ENCODE data around the gene CLHC1.
A peak's percentile ranks its signal among the peaks of the same experiment; 100 is the strongest.
"Not testable (repeated sequence)": the region's sequence is repeated elsewhere in the genome, so short reads cannot be mapped to it uniquely, and the experiment has no call there.

Gene CLHC1
- total RNA-seq: 1.4 to 8.7 (median 4.2) reads per million in 18 experiments

- DNase-seq: peak; percentile 89 to 92
Measured at GRCh38 chr2:55232084-55232862, at the start of gene CLHC1, which contains the start of gene RPS27A. Gene CLHC1, minus strand, starts transcription at chr2:55232293. Its CDS starts 9,882 bp downstream, at chr2:55222411. Gene RPS27A, plus strand, starts transcription at chr2:55232688. Its CDS starts 137 bp downstream, at chr2:55232825.

GRCh38 chr2:55280851-55281546, 48.9 kb upstream of the CLHC1 start:
- DNase-seq: not testable (repeated sequence)

DNA sequence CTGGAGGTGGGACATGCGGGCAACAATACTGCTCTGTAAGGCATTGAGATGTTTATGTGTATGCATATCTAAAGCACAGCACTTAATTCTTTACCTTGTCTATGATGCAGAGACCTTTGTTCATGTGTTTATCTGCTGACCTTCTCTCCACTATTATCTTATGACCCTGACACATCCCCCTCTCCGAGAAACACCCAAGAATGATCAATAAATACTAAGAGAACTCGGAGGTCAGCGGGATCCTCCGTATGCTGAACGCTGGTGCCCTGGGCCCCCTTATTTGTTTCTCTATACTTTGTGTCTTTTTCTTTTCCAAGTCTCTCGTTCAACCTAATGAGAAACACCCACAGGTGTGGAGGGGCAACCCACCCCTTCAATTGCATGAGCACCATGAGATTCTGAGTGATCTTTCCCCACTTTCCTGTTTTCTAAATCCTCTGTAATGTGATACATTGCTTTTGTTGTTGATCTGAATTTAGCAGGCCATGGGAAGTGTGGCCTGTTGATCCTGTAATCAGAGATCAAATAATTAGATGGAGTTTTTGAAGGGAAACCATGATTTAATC, 47.8 kb upstream of the CLHC1 start:
- DNase-seq: not testable (repeated sequence)

DNA sequence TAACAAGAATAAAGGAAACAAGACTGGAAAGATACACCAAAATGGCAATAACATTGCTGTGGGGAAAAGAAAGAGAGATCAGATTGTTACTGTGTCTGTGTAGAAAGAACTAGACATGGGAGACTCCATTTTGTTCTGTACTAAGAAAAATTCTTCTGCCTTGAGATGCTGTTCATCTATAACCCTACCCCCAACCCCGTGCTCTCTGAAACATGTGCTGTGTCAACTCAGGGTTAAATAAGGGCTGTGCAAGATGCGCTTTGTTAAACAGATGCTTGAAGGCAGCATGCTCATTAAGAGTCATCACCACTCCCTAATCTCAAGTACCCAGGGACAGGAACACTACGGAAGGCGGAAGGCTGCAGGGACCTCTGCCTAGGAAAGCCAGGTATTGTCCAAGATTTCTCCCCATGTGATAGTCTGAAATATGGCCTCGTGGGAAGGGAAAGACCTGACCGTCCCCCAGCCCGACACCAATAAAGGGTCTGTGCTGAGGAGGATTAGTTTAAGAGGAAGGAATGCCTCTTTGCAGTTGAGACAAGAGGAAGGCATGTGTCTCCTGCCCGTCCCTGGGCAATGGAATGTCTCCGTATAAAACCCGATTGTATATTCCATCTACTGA, 47.2 kb upstream of the CLHC1 start:
- DNase-seq: not testable (repeated sequence)

DNA sequence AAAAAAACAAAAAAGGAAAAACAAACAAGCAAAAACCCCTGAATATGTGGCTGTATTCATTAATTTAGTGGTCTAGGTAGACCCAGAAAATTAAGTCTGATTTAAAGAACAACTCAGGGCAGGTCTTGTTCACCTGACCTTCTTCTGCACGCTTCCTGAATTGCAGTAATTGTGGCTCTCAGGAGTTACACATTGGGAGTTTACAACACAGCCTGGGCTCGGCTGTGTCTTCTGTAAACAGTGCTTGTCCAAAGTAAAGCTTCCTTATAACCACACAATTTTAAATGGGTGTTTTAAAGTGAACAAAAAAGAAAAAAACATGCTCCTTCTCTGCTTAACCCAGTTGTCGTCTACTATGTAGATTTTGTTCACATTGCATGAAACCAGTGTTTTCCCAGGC, 45.2 kb upstream of the CLHC1 start:
- DNase-seq: no peak

- DNase-seq: not testable (repeated sequence)
Measured at GRCh38 chr2:55274346-55274745, 42.3 kb upstream of the CLHC1 start.

DNA sequence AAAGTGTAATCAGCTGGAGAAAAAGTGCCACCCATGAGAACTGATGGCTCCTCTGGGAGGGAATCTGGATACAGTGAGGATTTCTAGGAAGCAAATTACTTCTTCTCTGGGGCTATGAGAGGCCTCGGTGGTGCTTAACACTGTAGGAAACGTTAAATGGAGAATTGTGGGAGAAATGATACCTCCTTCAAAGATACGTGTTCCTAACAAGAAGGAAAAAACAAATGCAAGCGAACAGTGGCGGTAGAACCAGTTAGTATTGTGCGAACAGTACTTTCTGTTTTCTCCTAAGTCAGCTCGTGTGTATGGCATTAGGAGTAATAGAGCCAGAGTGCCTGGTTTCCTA, 37.5 kb upstream of the CLHC1 start:
- DNase-seq: no peak

GRCh38 chr2:55268907-55269644, 37.0 kb upstream of the CLHC1 start, which contains the start of gene MTIF2:
Gene MTIF2, minus strand, starts transcription at chr2:55269231. Its CDS starts 5,373 bp downstream, at chr2:55263858.
- DNase-seq: peak; percentile 96

GRCh38 chr2:55268288-55268906, 36.3 kb upstream of the CLHC1 start:
- peak; percentile 24 for DNase-seq

DNA sequence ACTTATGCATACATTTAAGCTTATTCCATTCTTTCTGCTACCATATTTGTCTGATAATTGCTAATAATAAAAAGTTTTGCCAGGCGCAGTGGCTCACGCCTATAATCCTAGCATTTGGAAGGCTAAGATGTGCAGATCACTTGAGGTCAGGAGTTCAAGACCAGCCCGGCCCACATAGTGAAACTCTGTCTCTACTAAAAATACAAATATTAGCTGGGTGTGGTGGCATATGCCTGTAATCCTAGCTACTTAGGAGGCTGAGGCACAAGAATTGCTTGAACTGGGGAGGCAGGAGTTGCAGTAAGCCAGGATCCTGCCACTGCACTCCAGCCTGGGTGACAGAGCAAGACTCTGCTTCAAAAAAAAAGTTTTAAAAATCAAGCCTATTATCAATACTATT, 27.5 kb upstream of the CLHC1 start:
- not testable (repeated sequence) for DNase-seq

DNA sequence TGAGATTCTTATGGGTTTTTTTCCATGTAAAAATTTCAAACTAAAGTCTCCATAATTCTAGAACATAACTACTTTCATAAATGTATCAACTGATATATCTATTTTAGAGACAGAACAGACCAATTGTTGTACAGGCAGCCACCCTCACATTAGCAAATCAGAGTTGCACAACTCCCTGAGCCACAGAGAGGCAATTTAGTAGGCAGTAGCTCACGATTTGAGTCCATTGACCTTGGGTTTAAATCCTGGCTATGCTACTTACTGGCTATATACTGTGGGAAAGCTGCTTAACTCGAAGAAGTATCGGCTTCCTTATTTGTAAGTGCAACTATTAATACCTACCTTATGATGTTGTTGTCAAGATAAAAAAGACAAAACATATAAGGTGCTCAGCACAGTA, 20.7 kb upstream of the CLHC1 start:
- DNase-seq: no peak

- no peak for DNase-seq
Measured at GRCh38 chr2:55247025-55247424, 14.9 kb upstream of the CLHC1 start.

- DNase-seq: no peak
Measured at GRCh38 chr2:55245411-55245810, 13.3 kb upstream of the CLHC1 start.

DNA sequence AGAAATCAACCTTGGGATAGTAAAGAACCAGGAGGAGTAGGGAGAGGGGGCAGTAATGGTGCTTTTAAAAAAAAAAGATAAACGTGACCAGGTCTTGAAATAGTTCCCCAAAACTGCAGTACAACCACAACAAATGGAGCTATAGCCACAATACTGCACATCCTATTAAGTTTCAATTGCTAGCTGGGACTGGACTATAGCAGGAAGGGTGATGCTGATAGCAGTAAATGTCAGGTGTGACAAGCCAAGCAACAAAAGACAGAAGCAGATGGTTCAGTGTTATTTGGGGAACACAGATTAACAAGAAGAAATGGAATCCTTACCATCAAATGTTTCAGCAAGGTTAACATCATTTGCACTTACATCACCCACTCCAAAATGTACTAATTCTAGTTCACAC, 10.5 kb upstream of the CLHC1 start:
- no peak for DNase-seq

DNA sequence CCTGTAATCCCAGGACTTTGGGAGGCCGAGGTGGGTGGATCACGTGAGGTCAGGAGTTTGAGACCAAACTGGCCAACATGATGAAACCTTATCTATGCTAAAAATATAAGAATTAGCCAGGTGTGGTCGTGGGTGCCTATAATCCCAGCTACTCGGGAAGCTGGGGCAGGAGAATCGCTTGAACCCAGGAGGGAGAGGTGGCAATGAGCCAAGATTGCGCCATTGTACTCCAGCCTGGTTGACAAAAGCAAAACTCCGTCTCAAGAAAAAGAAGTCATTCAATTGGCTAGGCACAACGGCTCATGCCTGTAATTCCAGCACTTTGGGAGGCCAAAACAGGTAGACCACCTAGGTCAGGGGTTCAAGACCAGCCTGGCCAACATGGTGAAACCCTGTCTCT, 9.5 kb upstream of the CLHC1 start:
- not testable (repeated sequence) for DNase-seq

DNA sequence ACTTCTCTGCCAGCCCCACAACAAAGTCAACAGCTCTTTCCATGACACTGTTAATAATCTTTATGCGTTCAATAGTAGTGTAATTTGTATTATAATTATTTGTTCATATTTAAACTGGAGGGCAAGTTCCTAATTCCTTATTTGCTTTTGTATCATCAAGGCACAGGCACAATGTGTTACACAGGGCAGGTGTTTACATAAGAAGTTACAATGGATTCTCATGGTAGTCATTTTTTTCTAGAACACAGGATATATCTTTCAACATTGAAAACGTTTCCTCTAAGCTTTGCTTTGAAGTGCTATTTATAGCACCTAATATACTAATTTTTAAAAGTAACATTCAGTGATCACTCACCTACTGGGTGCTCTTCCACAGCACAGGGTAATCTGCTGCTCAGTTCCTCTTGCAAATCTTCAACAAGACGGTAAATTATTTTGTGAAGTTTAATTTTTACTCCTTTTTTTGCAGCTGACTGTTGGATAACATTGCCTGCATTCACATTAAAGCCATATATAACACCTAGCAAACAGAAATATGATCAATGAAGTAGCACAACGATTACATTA, 7.6 kb upstream of the CLHC1 start:
- no peak for DNase-seq

- DNase-seq: no peak
Measured at GRCh38 chr2:55236992-55237543, 5.0 kb upstream of the CLHC1 start.

- no peak for DNase-seq
Measured at GRCh38 chr2:55235724-55236538, 3.8 kb upstream of the CLHC1 start.

- DNase-seq: no peak
Measured at GRCh38 chr2:55233658-55233940, 1.5 kb upstream of the CLHC1 start.

DNA sequence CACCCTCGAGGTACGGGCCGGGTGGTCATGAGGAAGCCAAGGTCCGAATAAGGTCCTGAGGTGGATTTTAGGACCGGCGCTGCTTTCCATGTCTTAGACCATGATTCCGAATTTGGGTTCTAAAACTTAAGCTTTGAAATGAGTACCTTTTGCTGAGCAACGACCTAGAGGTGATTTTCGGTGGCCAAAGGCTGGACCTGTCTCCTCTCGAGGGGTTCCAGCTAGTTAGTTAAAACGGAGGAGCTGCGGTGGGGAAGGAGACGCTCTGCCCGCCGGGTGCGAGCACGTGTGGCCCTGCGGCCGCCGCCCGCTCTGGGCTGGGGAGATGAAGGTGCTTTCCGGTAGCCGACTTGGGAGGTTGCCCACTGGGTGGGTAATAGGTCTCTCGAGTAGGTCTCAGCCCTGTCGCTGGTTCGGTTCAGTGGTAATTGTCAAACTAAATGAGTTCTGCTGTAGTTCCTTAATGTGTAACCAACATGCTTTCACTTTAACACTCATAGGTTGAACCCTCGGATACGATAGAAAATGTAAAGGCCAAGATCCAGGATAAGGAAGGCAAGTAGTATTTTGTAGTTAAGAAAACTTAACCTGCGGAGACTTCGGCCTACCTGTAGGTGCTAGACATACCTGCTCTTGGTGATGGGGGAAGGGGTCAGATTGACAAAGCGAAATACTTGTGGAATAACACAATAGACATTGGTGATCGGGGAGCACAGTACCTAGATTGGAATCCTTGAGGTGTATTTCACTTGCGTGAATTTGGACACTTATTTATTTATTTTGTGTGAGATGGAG, 967 bp upstream of the CLHC1 start:
- peak in 1 of 2 donors; percentile 25 for DNase-seq

Measured in inflammatory macrophage (primary cell).